CD4-positive, CD25-positive, alpha-beta regulatory T cell (primary cell): ENCODE data around the gene DLG2. TPM values are rescaled to one million over a fixed set of nuclear protein-coding genes. Genes with fewer than 3 reads are reported as not detected.

ENCODE experiments used
- ATAC-seq, 2 donors: fragments of 150-1000 bp; cut with Tn5 transposase; one replicate each; pipeline ENCODE4 v1.10.0; 2021; ENCODE audit warnings: low read depth in 2 of 2, moderate number of reproducible peaks in 2 of 2, moderate library complexity in 1 of 2
- DNase-seq, 3 donors: peaks; one replicate each; pipeline versions ENCODE4 v3.0.0 to v3.0.0-alpha.2; 2012 to 2022; ENCODE audit warnings: mixed read lengths in 1 of 3
- H3K27ac ChIP-seq: one replicate; pipeline ENCODE4 v1.7.0; 2013; ENCODE audit warnings: mild to moderate bottlenecking, low read length; ENCODE audit not compliant: insufficient read depth, poor library complexity, severe bottlenecking
- H3K27me3 ChIP-seq: one replicate; pipeline ENCODE4 v1.7.0; 2013; ENCODE audit warnings: low read length; ENCODE audit not compliant: control insufficient read depth, insufficient read depth
- H3K36me3 ChIP-seq: one replicate; pipeline ENCODE4 v1.7.0; 2013; ENCODE audit warnings: mild to moderate bottlenecking, low read length, moderate library complexity; ENCODE audit not compliant: control insufficient read depth, insufficient read depth
- H3K4me1 ChIP-seq: 2 replicates; pipeline ENCODE4 v1.7.0; 2013; ENCODE audit warnings: mild to moderate bottlenecking, low read length; ENCODE audit not compliant: insufficient read depth, control insufficient read depth, poor library complexity, severe bottlenecking
- H3K4me3 ChIP-seq: one replicate; pipeline ENCODE4 v1.7.0; 2013; ENCODE audit warnings: low read depth, mild to moderate bottlenecking, low read length, moderate library complexity
- H3K9me3 ChIP-seq, 2 experiments: 1 replicate in 1 of 2; 2 replicates in 1 of 2; pipeline ENCODE4 v1.7.0; 2013; ENCODE audit warnings: low read length in 2 of 2, mild to moderate bottlenecking in 1 of 2, moderate library complexity in 1 of 2; ENCODE audit not compliant: control insufficient read depth in 2 of 2
- H3K27ac Mint-ChIP-seq, 3 donors: one replicate each; pipeline ENCODE4 v1.8.0; 2020 to 2022; ENCODE audit warnings: mild to moderate bottlenecking in 3 of 3, mixed read lengths in 3 of 3, moderate library complexity in 2 of 3
- H3K27me3 Mint-ChIP-seq: one replicate; pipeline ENCODE4 v1.8.0; 2022; ENCODE audit warnings: mild to moderate bottlenecking, mixed read lengths
- H3K36me3 Mint-ChIP-seq: one replicate; pipeline ENCODE4 v1.8.0; 2020; ENCODE audit warnings: mixed read lengths
- H3K4me1 Mint-ChIP-seq, 4 donors: one replicate each; pipeline ENCODE4 v1.8.0; 2020 to 2022; ENCODE audit warnings: mixed read lengths in 4 of 4, mild to moderate bottlenecking in 1 of 4
- H3K4me3 Mint-ChIP-seq, 4 donors: one replicate each; pipeline ENCODE4 v1.8.0; 2020 to 2022; ENCODE audit warnings: mild to moderate bottlenecking in 4 of 4, mixed read lengths in 4 of 4, moderate library complexity in 3 of 4
- H3K9me3 Mint-ChIP-seq, 7 donors: one replicate each; pipeline ENCODE4 v1.8.0; 2020 to 2022; ENCODE audit warnings: mixed read lengths in 7 of 7, mild to moderate bottlenecking in 3 of 7, moderate library complexity in 2 of 7
- polyA plus RNA-seq, 4 donors: library from polyadenylated mRNA; unstranded; fragments of 300-500 nt; fragmentation: Illumina TruSeq; gene quantifications; one replicate each; pipeline ENCODE4 v1.2.3, GENCODE V29; 2021
- total RNA-seq: library from RNA; stranded (reverse); gene quantifications from one replicate; pipeline ENCODE4 v1.2.3, GENCODE V29; 2022

DLG2 gene
- total and polyA plus RNA-seq, 5 donors from 2014 or later, result 0.26 to 2.0 (median 0.94) TPM

DNA sequence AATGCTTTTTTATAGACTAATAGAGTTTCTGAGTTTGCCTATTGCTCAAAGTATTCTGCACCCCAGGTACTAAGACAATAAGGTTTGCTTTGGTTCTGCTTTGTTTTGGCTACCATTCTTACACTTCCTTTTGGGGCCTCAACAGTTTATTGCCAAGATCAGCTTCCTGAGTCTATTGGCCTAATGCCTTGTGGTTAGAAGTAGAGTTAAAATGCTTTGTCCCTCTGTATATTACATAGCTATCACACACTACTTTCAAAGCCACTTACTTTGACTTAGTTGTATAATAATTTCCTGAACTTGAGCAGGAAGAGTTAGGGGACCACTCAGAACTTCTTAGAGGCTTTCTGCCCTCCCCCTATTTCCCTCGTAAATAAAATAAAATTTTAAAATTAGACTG lies 96.5 kb downstream of the DLG2 start:
- Mint-ChIP-seq H3K27ac (no peak overlapping the region), H3K4me3 (no peak overlapping the region)

DNA sequence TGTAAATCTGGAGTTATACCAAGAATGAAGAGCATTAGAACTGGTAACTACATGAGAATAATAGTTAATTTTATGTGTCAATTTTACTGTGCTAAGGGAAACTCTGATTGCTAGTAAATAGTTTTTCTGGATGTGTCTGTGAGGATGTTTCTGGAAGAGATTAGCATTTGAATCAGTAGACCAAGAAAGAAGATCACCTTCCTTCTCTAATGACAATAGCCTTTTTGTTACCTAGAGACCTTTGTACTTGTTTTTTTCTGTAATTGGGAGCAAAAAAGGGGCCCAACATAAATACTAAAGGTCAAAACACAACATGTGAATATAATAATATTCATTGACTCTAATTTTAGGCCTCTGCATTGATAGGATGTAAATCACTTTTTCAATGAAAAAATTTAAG lies 100.6 kb downstream of the DLG2 start:
- Histone ChIP-seq H3K4me1 (no peaks in the 10 kb centered on the region), H3K9me3 (peaks cover 9% of the 10 kb centered on the region in 2 experiments), H3K4me3 (no peak overlapping the region), H3K27ac (no peak overlapping the region), H3K27me3 (no peaks in the 10 kb centered on the region), H3K36me3 (no peaks in the 10 kb centered on the region)
- no peak for DNase-seq
- peaks cover 3 to 23% (median 9%) of the 10 kb centered on the region in 7 donors for H3K9me3 Mint-ChIP-seq
- no peaks in the 10 kb centered on the region for H3K27me3 Mint-ChIP-seq
- no peak for ATAC-seq
- no peaks in the 10 kb centered on the region for H3K4me1 Mint-ChIP-seq
- no peak overlapping the region for H3K27ac Mint-ChIP-seq
- H3K36me3 Mint-ChIP-seq, result peaks cover 9% of the 10 kb centered on the region
- H3K4me3 Mint-ChIP-seq, result no peak overlapping the region

More for the DNA sequence above, 96.5 kb downstream of the DLG2 start:
- Mint-ChIP-seq H3K9me3 (peaks cover 0 to 17% (median 5%) of the 10 kb centered on the region in 7 donors), H3K4me1 (no peaks in the 10 kb centered on the region), H3K27me3 (no peaks in the 10 kb centered on the region), H3K36me3 (no peaks in the 10 kb centered on the region)
- Histone ChIP-seq H3K27me3 (no peaks in the 10 kb centered on the region), H3K4me1 (no peaks in the 10 kb centered on the region), H3K36me3 (no peaks in the 10 kb centered on the region), H3K9me3 (peaks cover 0 to 5% of the 10 kb centered on the region in 2 experiments), H3K4me3 (no peak overlapping the region), H3K27ac (no peak overlapping the region)
- ATAC-seq, result no peak
- no peak for DNase-seq

DNA sequence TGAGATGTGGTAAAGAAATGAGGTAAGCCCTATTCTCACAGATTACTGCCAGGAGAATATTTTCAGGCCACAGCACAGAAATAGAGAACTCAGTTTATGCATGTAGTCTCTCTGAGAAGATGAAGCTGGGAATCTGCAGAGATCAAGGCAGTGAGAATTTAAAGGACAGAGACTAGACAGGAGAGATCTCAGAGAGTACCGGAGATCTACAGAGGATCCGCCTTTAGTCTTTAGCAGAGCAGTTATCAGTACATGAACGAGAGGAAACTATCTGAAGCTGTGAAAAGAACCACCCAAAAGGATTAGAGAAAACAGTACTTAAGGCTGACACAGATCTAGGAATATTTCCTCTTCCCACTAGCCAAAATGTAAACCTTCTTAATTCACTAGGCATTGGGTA lies 101.5 kb downstream of the DLG2 start:
- peaks cover 9% of the 10 kb centered on the region for H3K36me3 Mint-ChIP-seq
- no peak overlapping the region for H3K4me3 Mint-ChIP-seq
- H3K27ac ChIP-seq, result no peak overlapping the region
- no peak overlapping the region for H3K27ac Mint-ChIP-seq
- peaks cover 3 to 28% (median 9%) of the 10 kb centered on the region in 7 donors for H3K9me3 Mint-ChIP-seq
- H3K9me3 ChIP-seq, result peaks cover 9% of the 10 kb centered on the region in 2 experiments
- no peak for ATAC-seq
- H3K27me3 ChIP-seq, result no peaks in the 10 kb centered on the region
- no peaks in the 10 kb centered on the region for H3K27me3 Mint-ChIP-seq
- H3K36me3 ChIP-seq, result no peaks in the 10 kb centered on the region
- no peaks in the 10 kb centered on the region for H3K4me1 ChIP-seq
- no peak for DNase-seq
- H3K4me1 Mint-ChIP-seq, result no peaks in the 10 kb centered on the region
- no peak overlapping the region for H3K4me3 ChIP-seq

DNA sequence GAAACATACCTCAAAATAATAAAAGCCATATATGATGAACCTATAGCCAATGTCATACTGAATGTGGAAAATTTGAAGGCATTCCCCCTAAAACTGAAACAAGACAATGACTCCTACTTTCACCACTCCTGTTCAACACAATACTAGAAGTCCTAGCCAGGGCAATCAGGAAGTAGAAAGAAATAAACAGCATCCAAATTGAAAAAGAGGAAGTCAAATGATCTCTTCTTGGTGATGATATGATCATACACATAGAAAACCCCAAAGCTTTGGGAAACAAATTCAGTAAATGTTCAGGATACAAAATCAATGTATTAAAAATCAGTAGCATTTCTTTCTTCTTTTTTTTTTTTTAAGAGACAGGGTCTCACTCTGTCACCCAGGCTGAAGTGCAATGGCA lies 109.9 kb downstream of the DLG2 start:
- Mint-ChIP-seq H3K27ac (no peak overlapping the region), H3K27me3 (peaks cover 12% of the 10 kb centered on the region), H3K9me3 (peaks cover 0 to 24% (median 15%) of the 10 kb centered on the region in 7 donors), H3K4me1 (no peaks in the 10 kb centered on the region), H3K36me3 (no peaks in the 10 kb centered on the region), H3K4me3 (no peak overlapping the region)
- Histone ChIP-seq H3K27ac (no peak overlapping the region), H3K27me3 (no peaks in the 10 kb centered on the region), H3K4me1 (no peaks in the 10 kb centered on the region), H3K9me3 (peaks cover 7 to 12% of the 10 kb centered on the region in 2 experiments), H3K36me3 (no peaks in the 10 kb centered on the region), H3K4me3 (no peak overlapping the region)
- DNase-seq, result no peak
- ATAC-seq, result no peak

DNA sequence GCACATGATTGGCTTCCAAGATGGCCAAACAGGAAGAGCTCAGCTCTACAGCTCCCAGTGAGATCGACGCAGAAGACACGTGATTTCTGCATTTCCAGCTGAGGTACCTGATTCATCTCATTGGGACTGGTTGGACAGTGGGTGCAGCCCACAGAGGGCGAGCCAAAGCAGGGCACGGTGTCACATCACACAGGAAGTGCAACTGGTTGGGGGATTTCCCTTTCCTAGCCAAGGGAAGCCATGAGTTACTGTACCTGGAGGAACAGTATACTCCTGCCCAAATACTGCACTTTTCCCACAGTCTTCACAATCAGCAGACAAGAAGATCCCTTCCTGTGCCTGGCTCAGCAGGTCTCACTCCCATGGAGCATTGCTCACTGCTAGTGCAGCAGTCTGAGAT lies 131.2 kb downstream of the DLG2 start:
- H3K27ac Mint-ChIP-seq, result no peak overlapping the region
- H3K36me3 Mint-ChIP-seq, result no peaks in the 10 kb centered on the region
- peaks cover 0 to 40% (median 10%) of the 10 kb centered on the region in 7 donors for H3K9me3 Mint-ChIP-seq
- H3K27me3 Mint-ChIP-seq, result no peaks in the 10 kb centered on the region
- Histone ChIP-seq H3K9me3 (peaks cover 0 to 2% of the 10 kb centered on the region in 2 experiments), H3K4me1 (no peaks in the 10 kb centered on the region), H3K27ac (no peak overlapping the region), H3K4me3 (no peak overlapping the region), H3K27me3 (no peaks in the 10 kb centered on the region), H3K36me3 (no peaks in the 10 kb centered on the region)
- no peak for ATAC-seq
- no peak overlapping the region for H3K4me3 Mint-ChIP-seq
- H3K4me1 Mint-ChIP-seq, result no peaks in the 10 kb centered on the region
- DNase-seq, result no peak

DNA sequence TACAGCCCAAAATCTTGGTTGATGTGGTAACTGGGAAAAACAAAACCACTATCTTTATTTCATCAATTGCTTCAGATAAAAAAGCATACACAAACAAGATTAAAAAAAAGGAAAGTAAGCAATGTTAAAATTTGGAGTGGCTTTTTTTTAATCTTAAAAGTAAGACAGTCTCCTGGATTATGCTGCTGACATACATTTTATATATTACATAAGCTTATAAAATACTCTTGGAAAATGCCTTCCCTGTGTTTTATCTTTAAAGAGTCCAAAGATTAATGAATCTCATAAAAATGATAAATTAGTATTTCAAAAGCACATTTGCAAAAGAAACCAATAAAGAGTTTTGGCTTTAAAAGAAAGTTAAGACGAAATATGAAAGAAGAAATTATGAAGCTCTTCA lies 132.7 kb downstream of the DLG2 start:
- Mint-ChIP-seq H3K4me1 (no peaks in the 10 kb centered on the region), H3K27ac (no peak overlapping the region), H3K9me3 (peaks cover 0 to 30% (median 8%) of the 10 kb centered on the region in 7 donors), H3K36me3 (no peaks in the 10 kb centered on the region), H3K27me3 (no peaks in the 10 kb centered on the region), H3K4me3 (no peak overlapping the region)
- H3K27ac ChIP-seq, result no peak overlapping the region
- DNase-seq (no peak), ATAC-seq (no peak)
- no peaks in the 10 kb centered on the region for H3K4me1 ChIP-seq
- no peaks in the 10 kb centered on the region for H3K36me3 ChIP-seq
- no peak overlapping the region for H3K4me3 ChIP-seq
- peaks cover 0 to 2% of the 10 kb centered on the region in 2 experiments for H3K9me3 ChIP-seq
- no peaks in the 10 kb centered on the region for H3K27me3 ChIP-seq

DNA sequence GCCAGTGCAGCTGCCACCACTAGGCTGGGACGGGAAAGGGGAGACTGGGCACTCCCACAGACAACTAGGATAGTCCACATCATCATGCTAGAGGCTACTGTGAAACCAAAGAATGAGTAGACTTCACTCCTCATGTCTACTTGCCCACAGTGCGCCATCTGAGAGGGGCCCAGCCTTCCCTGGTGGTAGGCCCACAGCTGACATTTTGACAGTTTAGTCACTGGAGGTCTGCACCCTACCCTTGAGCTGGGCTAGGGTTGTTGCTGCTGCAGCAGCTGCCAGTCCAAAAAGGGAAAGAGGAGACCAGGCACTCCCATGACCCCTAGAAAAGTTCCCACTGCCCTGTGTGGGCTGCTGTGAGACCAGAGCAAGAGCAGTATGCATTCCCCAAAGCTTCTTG lies 141.2 kb downstream of the DLG2 start:
- ATAC-seq, result no peak
- H3K27me3 Mint-ChIP-seq, result peaks cover 4% of the 10 kb centered on the region

DNA sequence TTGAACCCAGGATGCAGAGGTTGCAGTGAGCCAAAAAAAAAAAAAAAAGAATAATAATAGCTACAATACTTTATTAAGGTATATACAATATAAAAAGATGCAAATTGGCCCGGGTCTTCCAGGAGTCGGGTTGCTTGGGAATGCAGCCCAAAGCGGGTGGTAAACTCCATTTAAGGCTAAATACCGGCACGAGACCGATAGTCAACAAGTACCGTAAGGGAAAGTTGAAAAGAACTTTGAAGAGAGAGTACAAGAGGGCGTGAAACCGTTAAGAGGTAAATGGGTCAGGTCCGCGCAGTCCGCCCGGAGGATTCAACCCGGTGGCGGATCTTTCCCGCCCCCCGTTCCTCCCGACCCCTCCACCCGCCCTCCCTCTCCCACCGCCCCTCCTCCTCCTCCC lies 143.3 kb downstream of the DLG2 start:
- ATAC-seq (no peak), DNase-seq (peak in 1 of 3 donors; percentile 0)
- no peak overlapping the region for H3K27ac ChIP-seq
- Mint-ChIP-seq H3K27me3 (peaks cover 4% of the 10 kb centered on the region), H3K9me3 (peaks cover 0 to 30% (median 19%) of the 10 kb centered on the region in 7 donors), H3K4me1 (no peaks in the 10 kb centered on the region), H3K4me3 (no peak overlapping the region), H3K27ac (peak overlapping the region in 1 of 3 donors; percentile 77), H3K36me3 (no peaks in the 10 kb centered on the region)
- no peaks in the 10 kb centered on the region for H3K27me3 ChIP-seq
- no peaks in the 10 kb centered on the region for H3K4me1 ChIP-seq
- H3K4me3 ChIP-seq, result no peak overlapping the region
- H3K9me3 ChIP-seq, result peaks cover 9 to 27% of the 10 kb centered on the region in 2 experiments
- no peaks in the 10 kb centered on the region for H3K36me3 ChIP-seq

More for the DNA sequence above, 141.2 kb downstream of the DLG2 start:
- Mint-ChIP-seq H3K27ac (no peak overlapping the region), H3K36me3 (no peaks in the 10 kb centered on the region), H3K4me3 (no peak overlapping the region), H3K9me3 (peaks cover 0 to 27% (median 17%) of the 10 kb centered on the region in 7 donors), H3K4me1 (no peaks in the 10 kb centered on the region)
- Histone ChIP-seq H3K27me3 (no peaks in the 10 kb centered on the region), H3K36me3 (no peaks in the 10 kb centered on the region), H3K27ac (no peak overlapping the region), H3K4me1 (no peaks in the 10 kb centered on the region), H3K9me3 (peaks cover 9 to 27% of the 10 kb centered on the region in 2 experiments), H3K4me3 (no peak overlapping the region)
- DNase-seq, result no peak
